HG03025 (cell line): ENCODE data around the gene MRM2.
"Not testable (repeated sequence)": the region's sequence is repeated elsewhere in the genome, so short reads cannot be mapped to it uniquely, and the experiment has no call there.

Experiments
- ATAC-seq: cut with Tn5 transposase; IDR thresholded peaks from one replicate; pipeline ENCODE4 v1.9.1; 2021; ENCODE audit warnings: mild to moderate bottlenecking, moderate library complexity; ENCODE audit not compliant: unreplicated experiment, low FRiP score

Gene MRM2

GRCh38 chr7:2269089-2269990, 27.3 kb upstream of the MRM2 start:
- ATAC-seq = not testable (repeated sequence)

GRCh38 chr7:2266911-2267310, 24.9 kb upstream of the MRM2 start:
- no peak for ATAC-seq

- no peak for ATAC-seq
These were observed 22.2 kb upstream of the MRM2 start for GRCh38 chr7:2264158-2264557.

- ATAC-seq = no peak
These were observed 21.2 kb upstream of the MRM2 start for GRCh38 chr7:2263176-2263575.

- no peak for ATAC-seq
These were observed 19.6 kb upstream of the MRM2 start for GRCh38 chr7:2261611-2262010.

- ATAC-seq = no peak
These were observed 18.8 kb upstream of the MRM2 start for GRCh38 chr7:2260820-2261219.

GRCh38 chr7:2259480-2259879, 17.5 kb upstream of the MRM2 start:
- no peak for ATAC-seq

GRCh38 chr7:2258661-2259365, 16.8 kb upstream of the MRM2 start:
- no peak for ATAC-seq

GRCh38 chr7:2257651-2258050, 15.6 kb upstream of the MRM2 start:
- ATAC-seq = no peak

- no peak for ATAC-seq
These were observed 15.1 kb upstream of the MRM2 start for GRCh38 chr7:2257046-2257551.

- ATAC-seq = no peak
These were observed 14.5 kb upstream of the MRM2 start for GRCh38 chr7:2256306-2257045.

GRCh38 chr7:2255145-2256139, 13.4 kb upstream of the MRM2 start:
- ATAC-seq = no peak

GRCh38 chr7:2254429-2255144, 12.6 kb upstream of the MRM2 start:
- ATAC-seq = no peak

GRCh38 chr7:2253525-2254244, 11.7 kb upstream of the MRM2 start:
- ATAC-seq = no peak

- ATAC-seq = no peak
These were observed 11.0 kb upstream of the MRM2 start for GRCh38 chr7:2253021-2253420.

GRCh38 chr7:2251841-2252771, 10.1 kb upstream of the MRM2 start:
- no peak for ATAC-seq

GRCh38 chr7:2251381-2251780, 9.4 kb upstream of the MRM2 start:
- no peak for ATAC-seq
